ENCODE results near the gene TSHZ2.
"Not testable (repeated sequence)": the region's sequence is repeated elsewhere in the genome, so short reads cannot be mapped to it uniquely, and the experiment has no call there.

The TSHZ2 gene

DNA sequence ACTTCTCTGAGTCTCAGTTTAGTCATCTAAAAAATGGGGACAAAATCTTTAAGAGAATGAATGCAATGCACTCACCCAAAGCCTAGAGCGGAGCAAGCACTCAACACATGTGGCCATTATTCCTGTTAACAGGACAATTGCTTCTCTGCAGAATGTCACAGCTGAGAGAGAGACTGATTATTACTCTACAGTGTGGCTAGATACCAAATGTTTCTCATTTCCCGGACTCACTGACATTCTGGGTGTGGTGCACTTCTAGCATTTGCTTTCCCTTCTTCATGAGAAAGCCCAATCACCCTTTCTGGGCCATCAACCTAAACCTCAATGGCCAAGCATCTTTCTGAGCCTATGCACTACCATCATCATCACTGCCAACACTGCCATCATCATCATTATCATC lies 347.6 kb downstream of the TSHZ2 start:
- Mint-ChIP-seq H3K4me1 (peaks cover 29% of the 10 kb centered on the region), H3K9me3 (peaks cover 10% of the 10 kb centered on the region)

DNA sequence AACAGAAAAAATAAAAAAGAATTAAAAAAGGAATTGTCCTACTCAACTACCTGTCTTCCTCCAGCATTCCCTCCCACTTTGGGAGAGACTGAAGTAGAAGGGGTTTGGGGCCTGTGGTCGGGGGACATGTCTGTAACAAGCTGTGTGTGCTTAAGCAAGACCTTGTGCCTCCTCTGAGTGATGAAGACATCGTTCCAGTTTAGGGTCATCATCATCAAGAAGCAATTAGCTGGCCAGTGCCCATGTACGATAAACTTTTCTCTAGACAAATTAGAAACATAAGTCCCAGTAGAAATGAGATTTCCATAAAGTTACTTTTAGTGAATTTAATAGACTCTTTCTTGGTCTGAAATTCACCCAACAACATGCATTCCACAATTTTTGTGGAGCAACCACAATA lies 348.5 kb downstream of the TSHZ2 start:
- Mint-ChIP-seq H3K27ac (no peak overlapping the region), H3K4me1 (peaks cover 26% of the 10 kb centered on the region), H3K9me3 (peaks cover 12% of the 10 kb centered on the region)

More for the DNA sequence above, 347.6 kb downstream of the TSHZ2 start:
- TF ChIP-seq, protein P1, sequence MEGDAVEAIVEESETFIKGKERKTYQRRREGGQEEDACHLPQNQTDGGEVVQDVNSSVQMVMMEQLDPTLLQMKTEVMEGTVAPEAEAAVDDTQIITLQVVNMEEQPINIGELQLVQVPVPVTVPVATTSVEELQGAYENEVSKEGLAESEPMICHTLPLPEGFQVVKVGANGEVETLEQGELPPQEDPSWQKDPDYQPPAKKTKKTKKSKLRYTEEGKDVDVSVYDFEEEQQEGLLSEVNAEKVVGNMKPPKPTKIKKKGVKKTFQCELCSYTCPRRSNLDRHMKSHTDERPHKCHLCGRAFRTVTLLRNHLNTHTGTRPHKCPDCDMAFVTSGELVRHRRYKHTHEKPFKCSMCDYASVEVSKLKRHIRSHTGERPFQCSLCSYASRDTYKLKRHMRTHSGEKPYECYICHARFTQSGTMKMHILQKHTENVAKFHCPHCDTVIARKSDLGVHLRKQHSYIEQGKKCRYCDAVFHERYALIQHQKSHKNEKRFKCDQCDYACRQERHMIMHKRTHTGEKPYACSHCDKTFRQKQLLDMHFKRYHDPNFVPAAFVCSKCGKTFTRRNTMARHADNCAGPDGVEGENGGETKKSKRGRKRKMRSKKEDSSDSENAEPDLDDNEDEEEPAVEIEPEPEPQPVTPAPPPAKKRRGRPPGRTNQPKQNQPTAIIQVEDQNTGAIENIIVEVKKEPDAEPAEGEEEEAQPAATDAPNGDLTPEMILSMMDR (IDR thresholded peaks at IDR 0.05; ENCODE audit: unreplicated experiment in 3 of 3): no peak
- Mint-ChIP-seq H3K4me3 (no peak overlapping the region), H3K27ac (no peak overlapping the region), H3K36me3 (ENCODE audit: low read depth) (peaks cover 27% of the 10 kb centered on the region), H3K27me3 (ENCODE audit: low read depth) (no peaks in the 10 kb centered on the region)

DNA sequence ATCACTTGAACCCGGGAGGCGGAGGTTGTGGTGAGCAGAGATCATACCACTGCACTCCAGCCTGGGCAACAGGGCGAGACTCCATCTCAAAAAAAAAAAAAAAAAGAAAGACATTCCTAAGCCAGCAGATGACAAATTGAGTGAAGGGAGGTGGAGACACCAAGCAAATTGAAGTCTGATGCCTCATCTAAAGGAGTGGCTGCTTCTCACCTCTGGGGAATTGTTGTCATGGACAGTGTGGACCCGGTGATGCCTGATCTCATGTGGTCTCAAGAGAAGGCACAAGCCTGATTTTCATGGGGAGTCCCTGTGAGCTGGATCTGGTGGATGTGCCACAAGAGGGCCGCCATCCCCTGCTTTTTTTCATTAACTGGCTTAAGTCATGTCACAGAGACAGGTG lies 349.4 kb downstream of the TSHZ2 start:
- Mint-ChIP-seq H3K4me3 (no peak overlapping the region), H3K27ac (no peak overlapping the region), H3K36me3 (ENCODE audit: low read depth) (peaks cover 34% of the 10 kb centered on the region), H3K4me1 (peaks cover 21% of the 10 kb centered on the region), H3K9me3 (peaks cover 12% of the 10 kb centered on the region), H3K27me3 (ENCODE audit: low read depth) (no peaks in the 10 kb centered on the region)
- TF ChIP-seq, protein P1 (IDR thresholded peaks at IDR 0.05; ENCODE audit: unreplicated experiment in 3 of 3): no peak

More for the DNA sequence above, 348.5 kb downstream of the TSHZ2 start:
- Mint-ChIP-seq H3K36me3 (ENCODE audit: low read depth) (peaks cover 34% of the 10 kb centered on the region), H3K27me3 (ENCODE audit: low read depth) (no peaks in the 10 kb centered on the region), H3K4me3 (no peak overlapping the region)
- TF ChIP-seq, protein P1 (IDR thresholded peaks at IDR 0.05; ENCODE audit: unreplicated experiment in 3 of 3): no peak

DNA sequence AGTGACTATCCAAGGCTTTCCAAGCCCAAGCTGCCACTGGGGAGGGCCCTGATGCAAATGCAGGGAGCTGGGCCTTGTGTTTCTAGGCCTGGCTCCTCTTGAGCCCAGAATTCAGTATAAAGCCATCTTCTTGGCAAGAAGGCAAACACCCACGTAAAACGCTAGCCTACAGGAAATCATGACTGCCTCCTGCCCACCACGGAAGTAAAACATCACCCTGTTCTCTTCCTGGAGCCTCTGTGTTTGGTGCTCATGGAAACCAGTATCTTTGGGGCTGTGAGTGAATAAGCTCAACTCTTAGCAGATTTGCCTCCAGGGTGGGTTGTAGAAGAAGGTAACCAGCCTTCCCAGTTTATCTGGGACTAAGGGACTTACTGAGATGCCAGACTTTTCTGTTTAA lies 350.5 kb downstream of the TSHZ2 start:
- H3K9me3 Mint-ChIP-seq: peaks cover 12% of the 10 kb centered on the region
- peaks cover 11% of the 10 kb centered on the region for H3K4me1 Mint-ChIP-seq
- no peak overlapping the region for H3K27ac Mint-ChIP-seq
- TF ChIP-seq, protein P1 (IDR thresholded peaks at IDR 0.05; ENCODE audit: unreplicated experiment in 3 of 3): no peak
- no peak overlapping the region for H3K4me3 Mint-ChIP-seq
- H3K27me3 Mint-ChIP-seq (ENCODE audit: low read depth): no peaks in the 10 kb centered on the region
- H3K36me3 Mint-ChIP-seq (ENCODE audit: low read depth): peaks cover 32% of the 10 kb centered on the region

DNA sequence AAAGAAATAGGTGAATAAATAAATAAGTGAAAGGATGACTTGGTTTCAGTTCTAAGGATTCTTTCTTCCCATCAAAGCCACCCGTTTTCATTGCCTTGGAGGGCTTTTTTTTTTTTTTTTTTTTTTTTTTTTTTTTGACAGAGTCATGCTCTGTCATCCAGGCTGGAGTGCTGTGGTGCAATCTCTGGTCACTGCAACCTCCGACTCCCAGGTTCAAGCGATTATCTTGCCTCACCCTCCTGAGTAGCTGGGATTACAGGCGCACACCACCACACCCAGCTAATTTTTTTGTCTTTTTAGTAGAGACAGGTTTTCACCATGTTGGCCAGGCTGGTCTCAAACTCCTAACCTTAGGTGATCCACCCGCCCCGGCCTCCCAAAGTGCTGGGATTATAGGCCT lies 351.3 kb downstream of the TSHZ2 start:
- peaks cover 11% of the 10 kb centered on the region for H3K4me1 Mint-ChIP-seq

DNA sequence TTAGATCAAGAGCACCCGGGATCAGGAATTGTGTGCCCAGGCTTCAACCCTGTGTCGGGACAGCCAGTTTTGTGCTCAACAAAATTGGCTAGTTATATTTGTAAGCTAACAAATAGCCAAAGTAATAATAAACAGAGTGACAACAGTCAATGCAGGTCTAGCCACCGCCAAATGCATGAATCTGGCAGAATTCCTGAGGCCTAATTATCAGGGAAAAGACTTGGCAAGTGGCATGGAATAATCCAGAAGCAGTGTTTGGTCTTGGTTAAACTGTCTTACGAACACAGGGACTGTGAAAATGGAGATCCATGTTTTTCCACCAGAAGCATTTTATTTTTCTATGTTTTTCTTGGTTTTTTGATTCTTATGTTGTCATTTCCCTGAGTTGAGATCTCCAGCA lies 352.7 kb downstream of the TSHZ2 start:
- Mint-ChIP-seq H3K9me3 (peaks cover 2% of the 10 kb centered on the region), H3K4me1 (peaks cover 12% of the 10 kb centered on the region), H3K27ac (peak overlapping the region in 1 of 3 experiments; percentile 61), H3K4me3 (no peak overlapping the region), H3K27me3 (ENCODE audit: low read depth) (no peaks in the 10 kb centered on the region), H3K36me3 (ENCODE audit: low read depth) (peaks cover 21% of the 10 kb centered on the region)
- TF ChIP-seq, protein P1 (IDR thresholded peaks at IDR 0.05; ENCODE audit: unreplicated experiment in 3 of 3): no peak

More for the DNA sequence above, 351.3 kb downstream of the TSHZ2 start:
- not testable (repeated sequence) for H3K9me3 Mint-ChIP-seq; H3K27me3 Mint-ChIP-seq (ENCODE audit: low read depth); H3K4me3 Mint-ChIP-seq; H3K27ac Mint-ChIP-seq
- peaks cover 26% of the 10 kb centered on the region for H3K36me3 Mint-ChIP-seq (ENCODE audit: low read depth)
